ENCODE data around the gene PTGES3. TPM values are rescaled to one million over a fixed set of nuclear protein-coding genes. Genes with fewer than 3 reads are reported as not detected.

PTGES3 gene
- total RNA-seq, 1 experiment from 2014 or later, result 404 TPM

DNA sequence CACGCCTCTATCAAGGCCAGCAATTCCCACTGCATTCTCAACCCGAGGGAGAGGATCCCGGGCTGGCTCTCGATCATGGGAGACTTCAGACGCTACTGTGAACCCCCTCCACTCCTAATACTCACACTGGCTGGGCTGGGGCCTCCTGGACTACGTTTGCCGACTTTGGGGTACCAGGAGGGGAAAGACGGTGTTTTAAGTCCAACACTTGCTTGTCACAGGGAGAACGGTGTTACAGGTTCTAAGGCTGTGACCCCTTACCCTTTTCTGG is 36.6 kb upstream of the PTGES3 start (continued):
- no peak for TF ChIP-seq POLR2AphosphoS5 (IDR thresholded peaks at IDR 0.05; ENCODE audit: low read depth, low read length)
- TF ChIP-seq SP1 (IDR thresholded peaks at IDR 0.05; ENCODE audit: low read depth), result no peak
- TF ChIP-seq TCF7L2 (IDR thresholded peaks at IDR 0.05; ENCODE audit: borderline replicate concordance, extremely low read depth, insufficient read depth, insufficient read length), result no peak
- TF ChIP-seq ELF1 (IDR thresholded peaks at IDR 0.05; ENCODE audit: borderline replicate concordance, low read depth), result no peak

DNA sequence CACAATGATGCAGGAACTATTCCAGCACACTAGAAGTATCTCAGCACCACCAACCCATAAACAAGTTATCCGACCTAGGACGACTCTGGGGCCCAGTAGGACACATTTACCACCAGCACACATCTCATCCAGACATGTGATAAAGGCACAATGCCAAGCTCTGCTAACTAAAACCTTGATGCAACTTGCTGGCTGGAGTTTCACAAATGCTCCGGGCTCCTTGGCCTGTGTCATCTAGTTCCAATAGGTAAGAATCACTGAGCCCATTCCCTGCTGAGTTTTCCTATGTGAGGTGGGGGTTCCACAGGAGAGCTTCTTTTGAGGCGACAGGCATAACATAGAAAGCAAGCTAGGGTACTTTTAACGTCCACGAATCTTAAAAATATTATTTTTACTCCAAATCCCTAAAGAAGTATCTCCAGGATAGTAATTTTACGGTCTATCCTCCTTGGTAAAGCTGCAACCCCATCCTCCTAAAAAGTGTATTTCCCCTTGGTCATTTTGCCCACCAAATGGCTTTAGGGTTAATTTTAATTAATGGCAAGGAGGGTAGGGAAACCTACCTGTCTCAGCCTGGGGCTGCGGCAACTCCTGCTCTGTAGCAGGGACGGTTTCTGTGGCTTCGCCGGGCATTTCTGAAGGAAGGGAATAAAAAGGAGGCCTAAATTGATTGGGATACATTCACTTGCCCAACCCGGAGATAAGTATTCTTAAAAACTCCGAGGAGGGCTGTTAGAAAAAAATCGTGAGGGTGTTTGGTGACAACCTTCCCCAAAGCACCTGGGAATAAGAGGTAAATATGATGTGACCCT is 36.0 kb upstream of the PTGES3 start:
- no TSS peak for BruUV-seq (replicated peaks)
- DNase-seq (ENCODE audit: low read depth, low spot score), result no peak
- CTCF ChIA-PET, result no interaction called here
- intact Hi-C loops (cut with micrococcal nuclease), result loop anchor here (2.0 kb wide), 1 partner anchor 35 kb away; the partner anchor contains the start of gene PTGES3
- Histone ChIP-seq H3K27ac (ENCODE audit: low read depth, low read length) (peak overlapping the region; percentile 91), H3K79me2 (ENCODE audit: insufficient read depth, low read length) (peaks cover 60% of the 10 kb centered on the region), H3K9me2 (ENCODE audit: insufficient read depth) (no peaks in the 10 kb centered on the region), H3K27me3 (ENCODE audit: insufficient read depth, low read length) (no peaks in the 10 kb centered on the region), H3K4me3 (replicated peaks in 1 of 2; ENCODE audit: low read depth in 1 of 2, low read length in 2 of 2) (peak overlapping the region; percentile 92 to 99), H3K4me1 (ENCODE audit: control insufficient read depth in 1 of 2, insufficient read depth in 2 of 2, low read length in 2 of 2) (peaks cover 21 to 42% of the 10 kb centered on the region in 2 experiments; a peak in 3 of 4 replicates), H3K9ac (ENCODE audit: low read length) (peak overlapping the region; percentile 99), H3K36me3 (ENCODE audit: control insufficient read depth in 1 of 2, insufficient read depth in 2 of 2, low read length in 2 of 2) (peaks cover 17 to 56% of the 10 kb centered on the region in 2 experiments), H4K20me1 (ENCODE audit: insufficient read depth) (peaks cover 37% of the 10 kb centered on the region; the same call in 1 of the 2 replicates), H3K4me2 (ENCODE audit: low read length) (peak overlapping the region; percentile 85), H3K9me3 (ENCODE audit: control insufficient read depth in 1 of 2, insufficient read depth in 1 of 2, low read depth in 1 of 2, low read length in 2 of 2) (no peaks in the 10 kb centered on the region), H2AFZ (ENCODE audit: low read depth, low read length, poor library complexity, severe bottlenecking) (no peak overlapping the region)
- no peak for ATAC-seq
- TF ChIP-seq, protein P1, sequence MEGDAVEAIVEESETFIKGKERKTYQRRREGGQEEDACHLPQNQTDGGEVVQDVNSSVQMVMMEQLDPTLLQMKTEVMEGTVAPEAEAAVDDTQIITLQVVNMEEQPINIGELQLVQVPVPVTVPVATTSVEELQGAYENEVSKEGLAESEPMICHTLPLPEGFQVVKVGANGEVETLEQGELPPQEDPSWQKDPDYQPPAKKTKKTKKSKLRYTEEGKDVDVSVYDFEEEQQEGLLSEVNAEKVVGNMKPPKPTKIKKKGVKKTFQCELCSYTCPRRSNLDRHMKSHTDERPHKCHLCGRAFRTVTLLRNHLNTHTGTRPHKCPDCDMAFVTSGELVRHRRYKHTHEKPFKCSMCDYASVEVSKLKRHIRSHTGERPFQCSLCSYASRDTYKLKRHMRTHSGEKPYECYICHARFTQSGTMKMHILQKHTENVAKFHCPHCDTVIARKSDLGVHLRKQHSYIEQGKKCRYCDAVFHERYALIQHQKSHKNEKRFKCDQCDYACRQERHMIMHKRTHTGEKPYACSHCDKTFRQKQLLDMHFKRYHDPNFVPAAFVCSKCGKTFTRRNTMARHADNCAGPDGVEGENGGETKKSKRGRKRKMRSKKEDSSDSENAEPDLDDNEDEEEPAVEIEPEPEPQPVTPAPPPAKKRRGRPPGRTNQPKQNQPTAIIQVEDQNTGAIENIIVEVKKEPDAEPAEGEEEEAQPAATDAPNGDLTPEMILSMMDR (IDR thresholded peaks at IDR 0.05 in 2 of 3, conservative IDR thresholded peaks at IDR 0.05 in 1 of 3; ENCODE audit: borderline replicate concordance in 1 of 3, insufficient read depth in 1 of 3, low read depth in 2 of 3, low read length in 2 of 3), result no peak
- TF ChIP-seq, protein P2, sequence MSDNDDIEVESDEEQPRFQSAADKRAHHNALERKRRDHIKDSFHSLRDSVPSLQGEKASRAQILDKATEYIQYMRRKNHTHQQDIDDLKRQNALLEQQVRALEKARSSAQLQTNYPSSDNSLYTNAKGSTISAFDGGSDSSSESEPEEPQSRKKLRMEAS (IDR thresholded peaks at IDR 0.05), result no peak
- TF ChIP-seq, protein P3, sequence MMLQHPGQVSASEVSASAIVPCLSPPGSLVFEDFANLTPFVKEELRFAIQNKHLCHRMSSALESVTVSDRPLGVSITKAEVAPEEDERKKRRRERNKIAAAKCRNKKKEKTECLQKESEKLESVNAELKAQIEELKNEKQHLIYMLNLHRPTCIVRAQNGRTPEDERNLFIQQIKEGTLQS (IDR thresholded peaks at IDR 0.05), result no peak
- TF ChIP-seq JUND (IDR thresholded peaks at IDR 0.05), result no peak
- RAD21 ChIA-PET (ENCODE audit: low non-redundant PET in 1 of 2, low total read pairs in 2 of 2, uncharacterized antibody in 2 of 2, unreplicated experiment in 2 of 2), result no interaction called here
- POLR2A ChIA-PET, result interaction anchor here (0.8 kb wide), 1 partner anchor 388 kb away, joined by 3 read pairs; no protein-coding TSS in a partner anchor
